Naive thymus-derived CD4-positive, alpha-beta T cell (primary cell): ENCODE results near the gene SUSD2. TPM values are rescaled to one million over a fixed set of nuclear protein-coding genes. Genes with fewer than 3 reads are reported as not detected.

Experiments
- ATAC-seq: fragments of 150-1000 bp; cut with Tn5 transposase; 2 replicates; pipeline ENCODE4 v1.10.0; 2021; ENCODE audit warnings: mild to moderate bottlenecking, moderate library complexity
- CTCF ChIA-PET: fragments of 350-600 bp; sonication (Branson Sonifier 250); formaldehyde crosslinking; loops from one replicate; lab custom pipeline; 2021; ENCODE audit warnings: antibody characterized with exemption; lab: Charles Lee
- POLR2A ChIA-PET: fragments of 350-600 bp; sonication (Branson Sonifier 250); formaldehyde crosslinking; loops from one replicate; lab custom pipeline; 2021; ENCODE audit warnings: antibody characterized with exemption, inconsistent platforms; lab: Charles Lee
- DNase-seq, 9 donors: peaks; one replicate each; pipeline versions ENCODE4 v3.0.0 to v3.0.0-alpha.2; 2020 to 2022; ENCODE audit warnings: mixed read lengths in 1 of 9
- H3K27ac ChIP-seq: one replicate; pipeline ENCODE4 v1.7.0; 2013; ENCODE audit warnings: mild to moderate bottlenecking, low read depth, low read length, moderate library complexity
- H3K27me3 ChIP-seq, 2 donors: one replicate each; pipeline ENCODE4 v1.7.0; 2013; ENCODE audit warnings: low read length in 2 of 2, mild to moderate bottlenecking in 2 of 2, moderate library complexity in 2 of 2; ENCODE audit not compliant: control insufficient read depth in 2 of 2, insufficient read depth in 2 of 2
- H3K36me3 ChIP-seq, 3 experiments: 1 replicate in 2 of 3; 2 replicates in 1 of 3; pipeline ENCODE4 v1.7.0; 2013; ENCODE audit warnings: low read length in 3 of 3, mild to moderate bottlenecking in 3 of 3, moderate library complexity in 1 of 3; ENCODE audit not compliant: insufficient read depth in 3 of 3, control insufficient read depth in 2 of 3
- H3K4me1 ChIP-seq, 2 donors: one replicate each; pipeline ENCODE4 v1.7.0; 2013; ENCODE audit warnings: low read length in 2 of 2, mild to moderate bottlenecking in 2 of 2, moderate library complexity in 1 of 2; ENCODE audit not compliant: control insufficient read depth in 2 of 2, insufficient read depth in 2 of 2
- H3K4me3 ChIP-seq: 2 replicates; pipeline ENCODE4 v1.7.0; 2013; ENCODE audit warnings: mild to moderate bottlenecking, low read length
- H3K9me3 ChIP-seq, 3 experiments: 1 replicate in 2 of 3; 2 replicates in 1 of 3; pipeline ENCODE4 v1.7.0; 2013; ENCODE audit warnings: low read length in 3 of 3; ENCODE audit not compliant: control insufficient read depth in 2 of 3
- H3K27ac Mint-ChIP-seq, 9 donors: one replicate each; pipeline ENCODE4 v1.8.0; 2020 to 2022; ENCODE audit warnings: mixed read lengths in 9 of 9, mild to moderate bottlenecking in 8 of 9, moderate library complexity in 5 of 9, inconsistent platforms in 2 of 9
- H3K27me3 Mint-ChIP-seq, 5 donors: one replicate each; pipeline ENCODE4 v1.8.0; 2021 to 2022; ENCODE audit warnings: mixed read lengths in 5 of 5, mild to moderate bottlenecking in 1 of 5
- H3K36me3 Mint-ChIP-seq, 5 donors: one replicate each; pipeline ENCODE4 v1.8.0; 2020 to 2022; ENCODE audit warnings: mixed read lengths in 5 of 5, mild to moderate bottlenecking in 3 of 5, inconsistent platforms in 1 of 5
- H3K4me1 Mint-ChIP-seq, 7 donors: one replicate each; pipeline ENCODE4 v1.8.0; 2020 to 2022; ENCODE audit warnings: mixed read lengths in 7 of 7, mild to moderate bottlenecking in 3 of 7, inconsistent platforms in 1 of 7
- H3K4me3 Mint-ChIP-seq, 10 donors: one replicate each; pipeline ENCODE4 v1.8.0; 2020 to 2022; ENCODE audit warnings: mild to moderate bottlenecking in 10 of 10, mixed read lengths in 10 of 10, moderate library complexity in 6 of 10, inconsistent platforms in 2 of 10
- H3K9me3 Mint-ChIP-seq, 11 donors: one replicate each; pipeline ENCODE4 v1.8.0; 2020 to 2022; ENCODE audit warnings: mixed read lengths in 11 of 11, mild to moderate bottlenecking in 4 of 11, inconsistent platforms in 1 of 11, moderate library complexity in 1 of 11
- intact Hi-C, 2 donors: fragments of 100-400 bp; cut with micrococcal nuclease; formaldehyde crosslinking; loops; one replicate each; pipeline ENCODE4 v1.15.1; 2023
- polyA plus RNA-seq, 2 donors: library from polyadenylated mRNA; unstranded; fragments of 300-500 nt; fragmentation: Illumina TruSeq; gene quantifications; one replicate each; pipeline ENCODE4 v1.2.3, GENCODE V29; 2021
- total RNA-seq, 6 experiments: library from RNA in 5 of 6; stranded (reverse) in 5 of 6; gene quantifications; 1 replicate in 5 of 6; 2 replicates in 1 of 6; pipeline ENCODE4 v1.2.3 and lab custom pipeline; 2021 to 2026

The SUSD2 gene
- total and polyA plus RNA-seq, 7 experiments from 2014 or later = 0.40 to 2.3 (median 1.4) TPM; not detected in 1

DNA sequence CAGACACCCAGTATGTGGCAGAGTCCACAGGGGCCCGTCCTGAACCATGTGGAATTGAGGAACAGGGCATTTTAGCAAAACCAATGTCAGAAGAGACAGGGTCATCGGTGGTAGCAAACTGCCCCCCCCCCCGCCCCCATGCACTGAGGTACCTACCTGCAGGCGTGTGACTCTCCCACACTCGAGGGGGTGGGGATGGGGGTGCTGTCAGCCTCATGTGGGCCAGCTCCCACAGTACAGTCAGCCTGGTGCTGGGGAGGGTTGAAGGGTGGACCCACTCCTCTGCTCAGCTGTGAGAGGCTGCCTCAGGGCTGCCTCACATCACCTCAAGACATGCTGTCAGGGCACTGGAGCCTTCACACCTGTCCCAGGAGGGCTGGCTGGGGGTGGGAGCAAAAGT lies 10.7 kb upstream of the SUSD2 start:
- intact Hi-C loops = no loop called here
- Histone ChIP-seq H3K9me3 (no peaks in the 10 kb centered on the region), H3K27ac (no peak overlapping the region), H3K36me3 (peaks cover 17 to 95% (median 28%) of the 10 kb centered on the region in 3 experiments), H3K4me3 (no peak overlapping the region), H3K27me3 (no peaks in the 10 kb centered on the region), H3K4me1 (no peaks in the 10 kb centered on the region)
- Mint-ChIP-seq H3K36me3 (peaks cover 0 to 13% (median 5%) of the 10 kb centered on the region in 5 donors), H3K27me3 (no peaks in the 10 kb centered on the region), H3K9me3 (no peaks in the 10 kb centered on the region), H3K27ac (no peak overlapping the region), H3K4me3 (no peak overlapping the region), H3K4me1 (peaks cover 0 to 7% (median 0%) of the 10 kb centered on the region in 7 donors)
- ChIA-PET POLR2A (interaction anchor here (0.7 kb wide), 1 partner anchor 10 kb away, joined by 3 read pairs; no protein-coding TSS in a partner anchor), CTCF (interaction anchor here (1.1 to 7.4 kb wide), 2 partner anchors 37 to 44 kb away, joined by 3 to 93 read pairs; no protein-coding TSS in a partner anchor)
- ATAC-seq = no peak
- DNase-seq = no peak

DNA sequence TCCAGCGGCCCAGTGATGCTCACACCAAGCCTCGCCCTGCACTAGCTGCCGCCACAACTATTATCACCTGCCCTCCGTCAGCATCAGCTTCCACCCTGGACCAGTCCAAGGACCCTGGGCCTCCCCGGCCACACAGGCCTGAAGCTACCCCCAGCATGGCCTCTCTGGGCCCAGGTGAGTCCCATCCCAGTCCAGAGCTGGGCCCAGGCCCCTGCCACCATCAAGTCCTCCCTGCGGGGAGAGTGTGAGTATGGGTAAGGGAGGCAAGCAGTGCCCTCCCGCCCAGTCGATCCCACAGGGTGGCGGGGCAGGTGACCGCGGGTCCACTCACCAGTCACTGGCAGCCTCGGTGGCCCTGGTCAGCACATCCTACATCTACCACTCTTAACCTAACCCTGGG lies 9.5 kb upstream of the SUSD2 start:
- Histone ChIP-seq H3K36me3 (peaks cover 17 to 95% (median 19%) of the 10 kb centered on the region in 3 experiments), H3K4me3 (no peak overlapping the region), H3K4me1 (no peaks in the 10 kb centered on the region), H3K9me3 (no peaks in the 10 kb centered on the region), H3K27ac (no peak overlapping the region), H3K27me3 (no peaks in the 10 kb centered on the region)
- intact Hi-C loops = no loop called here
- CTCF ChIA-PET = interaction anchor here (4.5 to 7.4 kb wide), 2 partner anchors 14 to 38 kb away, joined by 23 to 93 read pairs; no protein-coding TSS in a partner anchor
- H3K4me3 Mint-ChIP-seq = no peak overlapping the region
- H3K27me3 Mint-ChIP-seq = no peaks in the 10 kb centered on the region
- DNase-seq (no peak), ATAC-seq (no peak)
- H3K4me1 Mint-ChIP-seq = peaks cover 0 to 7% (median 0%) of the 10 kb centered on the region in 7 donors
- H3K9me3 Mint-ChIP-seq = no peaks in the 10 kb centered on the region
- H3K36me3 Mint-ChIP-seq = peaks cover 0 to 9% (median 5%) of the 10 kb centered on the region in 5 donors
- peak overlapping the region in 3 of 9 donors; percentile 23 to 53 (median 41) for H3K27ac Mint-ChIP-seq
- POLR2A ChIA-PET = interaction anchor here (1.1 kb wide), 1 partner anchor 14 kb away, joined by 3 read pairs; no protein-coding TSS in a partner anchor

DNA sequence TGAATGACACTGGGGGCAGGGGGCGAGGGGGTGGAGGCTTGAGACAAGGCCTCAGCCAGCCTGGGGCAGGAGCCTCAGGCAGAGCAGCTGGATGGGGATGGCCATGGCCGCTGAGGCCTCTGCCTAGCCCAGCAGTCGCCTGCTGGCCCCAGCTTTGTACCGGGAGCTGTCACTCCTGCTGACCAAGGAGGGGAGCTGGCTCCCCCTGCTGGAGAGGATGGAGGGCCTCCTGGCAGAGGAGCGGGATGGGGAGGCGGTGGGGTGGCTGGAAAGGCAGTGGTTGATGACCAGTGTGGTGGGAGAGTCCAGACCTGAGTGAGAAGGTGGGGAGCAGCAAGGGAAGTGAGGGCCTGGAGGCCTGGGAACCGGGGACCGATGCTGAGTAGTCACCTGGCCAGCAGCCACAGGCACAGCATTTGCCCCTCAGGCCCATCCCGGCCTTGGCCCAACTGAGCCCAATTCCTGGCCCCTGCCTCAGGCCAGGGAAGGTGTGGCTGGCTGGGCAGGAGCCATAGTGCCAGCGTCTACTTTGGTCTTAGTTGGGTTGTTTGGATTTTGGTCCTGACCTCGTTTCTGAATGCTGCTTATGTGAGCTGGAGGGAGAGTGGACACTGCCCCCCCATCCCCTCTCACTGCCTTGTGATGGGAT lies 6.0 kb upstream of the SUSD2 start:
- ATAC-seq (peak; percentile 73), DNase-seq (peak; percentile 35 to 69 (median 60))
- Histone ChIP-seq H3K27me3 (no peaks in the 10 kb centered on the region), H3K27ac (no peak overlapping the region), H3K4me1 (no peaks in the 10 kb centered on the region), H3K9me3 (no peaks in the 10 kb centered on the region), H3K36me3 (peaks cover 5 to 84% (median 11%) of the 10 kb centered on the region in 3 experiments), H3K4me3 (no peak overlapping the region)
- Mint-ChIP-seq H3K36me3 (peaks cover 0 to 2% (median 0%) of the 10 kb centered on the region in 5 donors), H3K4me1 (no peaks in the 10 kb centered on the region), H3K9me3 (no peaks in the 10 kb centered on the region), H3K27ac (peak overlapping the region in 3 of 9 donors; percentile 17 to 46 (median 34)), H3K4me3 (no peak overlapping the region), H3K27me3 (no peaks in the 10 kb centered on the region)
- POLR2A ChIA-PET = interaction anchor here (0.6 to 4.1 kb wide), 4 partner anchors 18 to 61 kb away, joined by 3 to 17 read pairs (median 6); no protein-coding TSS in a partner anchor
- CTCF ChIA-PET = interaction anchor here (0.9 to 7.4 kb wide), 15 partner anchors 10 to 73 kb away, joined by 3 to 93 read pairs (median 5); no protein-coding TSS in a partner anchor
- intact Hi-C loops = loop anchor here (1.0 to 5.0 kb wide), 5 partner anchors 19 to 193 kb away; partner anchors contain the start of gene GSTT2 (in 1 of the 2)

DNA sequence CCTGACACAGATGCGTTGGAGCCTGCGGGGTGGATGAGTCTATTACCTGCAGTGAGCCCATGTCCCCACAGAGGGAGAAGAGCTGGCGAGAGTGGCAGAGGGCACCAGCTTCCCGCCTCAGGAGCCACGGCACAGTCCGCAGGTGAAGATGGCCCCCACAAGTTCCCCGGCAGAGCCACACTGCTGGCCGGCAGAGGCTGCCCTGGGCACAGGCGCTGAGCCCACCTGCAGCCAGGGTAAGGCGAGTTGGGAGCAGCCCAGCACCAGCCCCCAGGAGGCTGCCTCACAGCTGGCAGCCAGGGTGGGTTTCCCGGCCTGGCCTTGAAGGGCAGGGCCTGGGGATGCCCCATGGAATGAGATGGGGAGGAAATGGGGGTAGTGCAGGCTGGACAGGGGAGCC lies 5.2 kb upstream of the SUSD2 start:
- CTCF ChIA-PET = interaction anchor here (0.7 to 7.4 kb wide), 5 partner anchors 11 to 335 kb away, joined by 3 to 93 read pairs (median 4); no protein-coding TSS in a partner anchor

DNA sequence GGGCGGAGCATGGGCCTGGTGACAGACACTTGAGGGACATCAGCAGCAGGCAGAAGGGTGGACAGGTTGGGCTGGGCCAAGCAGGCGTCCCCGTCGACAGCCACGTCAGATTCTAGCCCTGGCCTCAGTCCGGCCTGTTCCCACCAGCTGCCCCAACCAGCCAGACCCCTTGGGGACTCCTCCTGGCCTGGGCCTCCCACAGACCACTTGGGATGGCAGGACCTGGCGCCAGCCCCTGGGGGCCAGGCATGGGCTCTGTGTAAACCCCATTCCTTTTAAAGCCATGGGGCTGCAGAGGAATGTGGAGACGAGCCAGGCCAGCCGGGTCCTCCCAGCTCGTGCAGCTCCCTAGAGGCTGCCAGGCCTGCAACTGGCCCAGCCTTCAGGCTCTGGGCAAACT lies 4.7 kb upstream of the SUSD2 start:
- Mint-ChIP-seq H3K4me3 (no peak overlapping the region), H3K36me3 (peaks cover 0 to 2% (median 0%) of the 10 kb centered on the region in 5 donors), H3K4me1 (peaks cover 0 to 2% (median 0%) of the 10 kb centered on the region in 7 donors), H3K27ac (no peak overlapping the region), H3K9me3 (no peaks in the 10 kb centered on the region), H3K27me3 (no peaks in the 10 kb centered on the region)
- no peaks in the 10 kb centered on the region for H3K9me3 ChIP-seq
- no peaks in the 10 kb centered on the region for H3K27me3 ChIP-seq
- ATAC-seq (no peak), DNase-seq (no peak)
- intact Hi-C loops = loop anchor here in 1 of 2 donors (5.0 kb wide), 1 partner anchor 194 kb away; the partner anchor contains the start of gene GSTT2
- CTCF ChIA-PET = interaction anchor here (0.7 to 7.4 kb wide), 5 partner anchors 43 to 73 kb away, joined by 3 to 93 read pairs (median 3); no protein-coding TSS in a partner anchor
- no peak overlapping the region for H3K4me3 ChIP-seq
- H3K27ac ChIP-seq = no peak overlapping the region
- no peaks in the 10 kb centered on the region for H3K4me1 ChIP-seq
- H3K36me3 ChIP-seq = peaks cover 5 to 73% (median 11%) of the 10 kb centered on the region in 3 experiments
- POLR2A ChIA-PET = interaction anchor here (4.1 kb wide), 1 partner anchor 20 kb away, joined by 17 read pairs; no protein-coding TSS in a partner anchor

More for the DNA sequence above, 5.2 kb upstream of the SUSD2 start:
- H3K36me3 ChIP-seq = peaks cover 5 to 78% (median 11%) of the 10 kb centered on the region in 3 experiments
- Mint-ChIP-seq H3K4me1 (peaks cover 0 to 2% (median 0%) of the 10 kb centered on the region in 7 donors), H3K27me3 (no peaks in the 10 kb centered on the region), H3K36me3 (peaks cover 0 to 2% (median 0%) of the 10 kb centered on the region in 5 donors), H3K9me3 (no peaks in the 10 kb centered on the region), H3K27ac (peak overlapping the region in 1 of 9 donors; percentile 31), H3K4me3 (no peak overlapping the region)
- H3K9me3 ChIP-seq = no peaks in the 10 kb centered on the region
- no peaks in the 10 kb centered on the region for H3K27me3 ChIP-seq
- DNase-seq (no peak), ATAC-seq (no peak)
- H3K27ac ChIP-seq = no peak overlapping the region
- H3K4me1 ChIP-seq = no peaks in the 10 kb centered on the region
- intact Hi-C loops = loop anchor here in 1 of 2 donors (5.0 kb wide), 1 partner anchor 194 kb away; the partner anchor contains the start of gene GSTT2
- POLR2A ChIA-PET = interaction anchor here (0.6 to 4.1 kb wide), 2 partner anchors 19 to 60 kb away, joined by 5 to 17 read pairs; no protein-coding TSS in a partner anchor
- H3K4me3 ChIP-seq = no peak overlapping the region

DNA sequence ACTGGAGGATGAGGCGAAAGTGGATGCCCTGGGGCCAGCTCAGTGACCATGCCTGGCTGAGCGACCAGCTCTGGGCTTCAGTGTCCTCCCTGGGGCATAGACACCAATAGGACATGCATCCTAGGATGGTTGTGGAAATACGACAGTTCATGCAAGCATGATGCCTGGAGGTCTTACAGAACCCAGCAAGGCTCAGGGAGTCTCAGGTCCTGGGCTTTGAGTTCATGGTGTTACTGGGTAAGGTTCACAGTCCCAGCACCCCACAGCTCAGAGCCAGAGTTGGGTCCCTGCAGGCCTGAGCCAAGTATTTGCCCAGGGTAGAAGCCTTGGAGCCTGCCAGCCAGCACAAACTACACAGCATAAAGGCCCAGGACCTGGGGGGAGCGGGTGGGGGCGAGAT lies 4.2 kb upstream of the SUSD2 start:
- Mint-ChIP-seq H3K4me3 (no peak overlapping the region), H3K9me3 (no peaks in the 10 kb centered on the region), H3K27ac (no peak overlapping the region), H3K4me1 (peaks cover 0 to 2% (median 0%) of the 10 kb centered on the region in 7 donors), H3K36me3 (peaks cover 0 to 2% (median 0%) of the 10 kb centered on the region in 5 donors), H3K27me3 (no peaks in the 10 kb centered on the region)
- no peaks in the 10 kb centered on the region for H3K27me3 ChIP-seq
- H3K9me3 ChIP-seq = no peaks in the 10 kb centered on the region
- H3K4me1 ChIP-seq = no peaks in the 10 kb centered on the region
- ATAC-seq (no peak), DNase-seq (no peak)
- H3K36me3 ChIP-seq = peaks cover 5 to 68% (median 11%) of the 10 kb centered on the region in 3 experiments
- POLR2A ChIA-PET = interaction anchor here (4.1 kb wide), 1 partner anchor 20 kb away, joined by 17 read pairs; no protein-coding TSS in a partner anchor
- H3K27ac ChIP-seq = no peak overlapping the region
- intact Hi-C loops = loop anchor here in 1 of 2 donors (5.0 kb wide), 1 partner anchor 195 kb away; the partner anchor contains the start of gene GSTT2
- no peak overlapping the region for H3K4me3 ChIP-seq
- CTCF ChIA-PET = interaction anchor here (0.7 to 7.4 kb wide), 5 partner anchors 44 to 73 kb away, joined by 3 to 93 read pairs (median 3); no protein-coding TSS in a partner anchor
